Liver (tissue), 9 donors: ENCODE measurements around the gene PLP1. TPM values are rescaled to one million over a fixed set of nuclear protein-coding genes. Genes with fewer than 3 reads are reported as not detected.

Experiments used
- DNase-seq: peaks from one replicate; pipeline ENCODE4 v3.0.0-alpha.2; 2017; ENCODE audit warnings: low spot score
- H3K27ac ChIP-seq, 2 donors: one replicate each; pipeline ENCODE4 v1.7.0; 2013; ENCODE audit warnings: inconsistent platforms in 2 of 2, low read length in 2 of 2, control low read depth in 1 of 2, low read depth in 1 of 2, mild to moderate bottlenecking in 1 of 2
- H3K27me3 ChIP-seq, 4 donors: one replicate each; pipeline versions ENCODE4 v1.6.1 to v1.7.0; 2013; ENCODE audit warnings: low read length in 3 of 4, inconsistent platforms in 1 of 4, mild to moderate bottlenecking in 1 of 4, moderate library complexity in 1 of 4; ENCODE audit not compliant: control insufficient read depth in 4 of 4, insufficient read depth in 4 of 4
- H3K36me3 ChIP-seq, 4 donors: one replicate each; pipeline versions ENCODE4 v1.6.1 to v1.7.0; 2013; ENCODE audit warnings: low read length in 3 of 4, mild to moderate bottlenecking in 3 of 4, low read depth in 1 of 4, moderate library complexity in 1 of 4; ENCODE audit not compliant: control insufficient read depth in 4 of 4, insufficient read depth in 3 of 4
- H3K4me1 ChIP-seq, 4 donors: one replicate each; pipeline versions ENCODE4 v1.6.1 to v1.7.0; 2013; ENCODE audit warnings: low read length in 3 of 4, mild to moderate bottlenecking in 3 of 4, moderate library complexity in 1 of 4; ENCODE audit not compliant: control insufficient read depth in 4 of 4, insufficient read depth in 4 of 4
- H3K4me3 ChIP-seq, 3 donors: one replicate each; pipeline versions ENCODE4 v1.6.1 to v1.7.0; 2013; ENCODE audit warnings: low read length in 3 of 3, control low read depth in 1 of 3, low read depth in 1 of 3, mild to moderate bottlenecking in 1 of 3
- H3K9ac ChIP-seq, 2 donors: one replicate each; pipeline ENCODE4 v1.7.0; 2013; ENCODE audit warnings: low read length in 2 of 2, mild to moderate bottlenecking in 2 of 2, moderate library complexity in 2 of 2, control low read depth in 1 of 2, low read depth in 1 of 2
- H3K9me3 ChIP-seq, 4 donors: one replicate each; pipeline versions ENCODE4 v1.6.1 to v1.7.0; 2013; ENCODE audit warnings: low read length in 3 of 4; ENCODE audit not compliant: control insufficient read depth in 4 of 4
- ATF3 ChIP-seq: IDR thresholded peaks from 2 replicates; pipeline ENCODE4 v1.6.1; 2016; ENCODE audit warnings: antibody characterized with exemption
- EGR1 ChIP-seq, 2 donors: IDR thresholded peaks; 2 replicates each; pipeline ENCODE4 v1.6.1; 2016 to 2018; ENCODE audit warnings: antibody characterized with exemption in 2 of 2, low read depth in 2 of 2
- FOXA1 ChIP-seq: IDR thresholded peaks from 2 replicates; pipeline ENCODE4 v1.6.1; 2016; ENCODE audit warnings: antibody characterized with exemption
- FOXA2 ChIP-seq: IDR thresholded peaks from 2 replicates; pipeline ENCODE4 v1.6.1; 2016; ENCODE audit warnings: antibody characterized with exemption
- GABPA ChIP-seq, 2 donors: IDR thresholded peaks in 1 of 2; conservative IDR thresholded peaks in 1 of 2; 2 replicates each; pipeline ENCODE4 v1.6.1; 2016; ENCODE audit warnings: antibody characterized with exemption in 2 of 2, mild to moderate bottlenecking in 1 of 2, moderate library complexity in 1 of 2
- HNF4A ChIP-seq, 2 donors: conservative IDR thresholded peaks; 2 replicates each; pipeline ENCODE4 v1.6.1; 2016; ENCODE audit warnings: antibody characterized with exemption in 2 of 2, mild to moderate bottlenecking in 2 of 2
- HNF4G ChIP-seq: IDR thresholded peaks from 2 replicates; pipeline ENCODE4 v1.6.1; 2016; ENCODE audit warnings: antibody characterized with exemption
- JUND ChIP-seq, 2 donors: IDR thresholded peaks; 2 replicates each; pipeline ENCODE4 v1.6.1; 2016; ENCODE audit warnings: antibody characterized with exemption in 2 of 2
- NR2F2 ChIP-seq: IDR thresholded peaks from 2 replicates; pipeline ENCODE4 v1.6.1; 2016; ENCODE audit warnings: antibody characterized with exemption
- RAD21 ChIP-seq, 2 donors: IDR thresholded peaks; 2 replicates each; pipeline ENCODE4 v1.6.1; 2016; ENCODE audit warnings: antibody characterized with exemption in 2 of 2, mild to moderate bottlenecking in 2 of 2
- RXRA ChIP-seq, 2 donors: IDR thresholded peaks; 2 replicates each; pipeline ENCODE4 v1.6.1; 2017 to 2018; ENCODE audit warnings: antibody characterized with exemption in 2 of 2, mild to moderate bottlenecking in 1 of 2
- SP1 ChIP-seq: IDR thresholded peaks from 2 replicates; pipeline ENCODE4 v1.6.1; 2018; ENCODE audit warnings: antibody characterized with exemption, mild to moderate bottlenecking
- TAF1 ChIP-seq: conservative IDR thresholded peaks from 2 replicates; pipeline ENCODE4 v1.6.1; 2016; ENCODE audit warnings: antibody characterized with exemption, mild to moderate bottlenecking
- YY1 ChIP-seq: IDR thresholded peaks from 2 replicates; pipeline ENCODE4 v1.6.1; 2016; ENCODE audit warnings: antibody characterized with exemption, mild to moderate bottlenecking
- ZBTB33 ChIP-seq: IDR thresholded peaks from 2 replicates; pipeline ENCODE4 v1.6.1; 2016; ENCODE audit warnings: antibody characterized with exemption
- WGBS: extraction: QIAGEN DNeasy Blood & Tissue Kit; methylation state at CpG from one replicate; pipeline ENCODE4 v1.1.7; 2013; 5-methylcytosine and 5-hydroxymethylcytosine counted together
- polyA plus RNA-seq, 2 donors: library from polyadenylated mRNA; stranded (reverse) in 1 of 2; unstranded in 1 of 2; fragments of 200-250 nt in 1 of 2; fragments of >200 nt in 1 of 2; fragmentation: Nextera tagmentation in 1 of 2; extraction: Ambion mirVana in 1 of 2; gene quantifications; one replicate each; pipeline versions ENCODE4 v1.2.1 to v1.2.3, GENCODE V29; 2013 to 2015
- total RNA-seq, 2 donors: library from RNA; depleted of rRNA; stranded (reverse); fragments of >200 nt; gene quantifications; one replicate each; pipeline ENCODE4 v1.2.3, GENCODE V29; 2014
- TF ChIP-seq, protein P1 (sequence below): IDR thresholded peaks from 2 replicates; pipeline ENCODE4 v1.6.1; 2016; ENCODE audit warnings: antibody characterized with exemption
- TF ChIP-seq, protein P2 (sequence below): fragments of 150-350 bp; IDR thresholded peaks from 2 replicates; pipeline ENCODE4 v1.5.1; 2017; ENCODE audit warnings: improper control_type of control experiment, low read depth, low read length; ENCODE audit not compliant: missing input control
- TF ChIP-seq, protein P3 (sequence below): IDR thresholded peaks from 2 replicates; pipeline ENCODE4 v1.6.1; 2016; ENCODE audit warnings: antibody characterized with exemption, mild to moderate bottlenecking
- donor health status: healthy.
- donor health status: healthy.
- donor health status: healthy.
- donor health status: healthy.
- donor health status: healthy.

Gene PLP1
- total and polyA plus RNA-seq, 4 donors: 0.09 to 0.81 (median 0.45) TPM

- Histone ChIP-seq H3K4me3 (no peak overlapping the region), H3K9me3 (no peaks in the 10 kb centered on the region), H3K36me3 (no peaks in the 10 kb centered on the region), H3K27ac (no peak overlapping the region), H3K4me1 (no peaks in the 10 kb centered on the region), H3K9ac (no peak overlapping the region), H3K27me3 (no peaks in the 10 kb centered on the region)
- 80% methylated on average over 2 of the region's 2 CpGs for WGBS
- DNase-seq: no peak
- TF ChIP-seq RAD21 (IDR thresholded peaks at IDR 0.05): no peak
- TF ChIP-seq FOXA2: no peak
- no peak for TF ChIP-seq NR2F2
- no peak for TF ChIP-seq YY1
- no peak for TF ChIP-seq RXRA (IDR thresholded peaks at IDR 0.05)
- TF ChIP-seq FOXA1: no peak
- TF ChIP-seq ZBTB33: no peak
- TF ChIP-seq, protein P1, sequence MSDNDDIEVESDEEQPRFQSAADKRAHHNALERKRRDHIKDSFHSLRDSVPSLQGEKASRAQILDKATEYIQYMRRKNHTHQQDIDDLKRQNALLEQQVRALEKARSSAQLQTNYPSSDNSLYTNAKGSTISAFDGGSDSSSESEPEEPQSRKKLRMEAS: no peak
- no peak for TF ChIP-seq JUND (IDR thresholded peaks at IDR 0.05)
- no peak for TF ChIP-seq HNF4G
- no peak for TF ChIP-seq HNF4A (conservative IDR thresholded peaks at IDR 0.05)
- no peak for TF ChIP-seq GABPA (IDR thresholded peaks at IDR 0.05 in 1 of 2, conservative IDR thresholded peaks at IDR 0.05 in 1 of 2)
- no peak for TF ChIP-seq EGR1 (IDR thresholded peaks at IDR 0.05; ENCODE audit: low read depth in 2 of 2)
- TF ChIP-seq, protein P2, sequence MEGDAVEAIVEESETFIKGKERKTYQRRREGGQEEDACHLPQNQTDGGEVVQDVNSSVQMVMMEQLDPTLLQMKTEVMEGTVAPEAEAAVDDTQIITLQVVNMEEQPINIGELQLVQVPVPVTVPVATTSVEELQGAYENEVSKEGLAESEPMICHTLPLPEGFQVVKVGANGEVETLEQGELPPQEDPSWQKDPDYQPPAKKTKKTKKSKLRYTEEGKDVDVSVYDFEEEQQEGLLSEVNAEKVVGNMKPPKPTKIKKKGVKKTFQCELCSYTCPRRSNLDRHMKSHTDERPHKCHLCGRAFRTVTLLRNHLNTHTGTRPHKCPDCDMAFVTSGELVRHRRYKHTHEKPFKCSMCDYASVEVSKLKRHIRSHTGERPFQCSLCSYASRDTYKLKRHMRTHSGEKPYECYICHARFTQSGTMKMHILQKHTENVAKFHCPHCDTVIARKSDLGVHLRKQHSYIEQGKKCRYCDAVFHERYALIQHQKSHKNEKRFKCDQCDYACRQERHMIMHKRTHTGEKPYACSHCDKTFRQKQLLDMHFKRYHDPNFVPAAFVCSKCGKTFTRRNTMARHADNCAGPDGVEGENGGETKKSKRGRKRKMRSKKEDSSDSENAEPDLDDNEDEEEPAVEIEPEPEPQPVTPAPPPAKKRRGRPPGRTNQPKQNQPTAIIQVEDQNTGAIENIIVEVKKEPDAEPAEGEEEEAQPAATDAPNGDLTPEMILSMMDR: no peak
- TF ChIP-seq, protein P3, sequence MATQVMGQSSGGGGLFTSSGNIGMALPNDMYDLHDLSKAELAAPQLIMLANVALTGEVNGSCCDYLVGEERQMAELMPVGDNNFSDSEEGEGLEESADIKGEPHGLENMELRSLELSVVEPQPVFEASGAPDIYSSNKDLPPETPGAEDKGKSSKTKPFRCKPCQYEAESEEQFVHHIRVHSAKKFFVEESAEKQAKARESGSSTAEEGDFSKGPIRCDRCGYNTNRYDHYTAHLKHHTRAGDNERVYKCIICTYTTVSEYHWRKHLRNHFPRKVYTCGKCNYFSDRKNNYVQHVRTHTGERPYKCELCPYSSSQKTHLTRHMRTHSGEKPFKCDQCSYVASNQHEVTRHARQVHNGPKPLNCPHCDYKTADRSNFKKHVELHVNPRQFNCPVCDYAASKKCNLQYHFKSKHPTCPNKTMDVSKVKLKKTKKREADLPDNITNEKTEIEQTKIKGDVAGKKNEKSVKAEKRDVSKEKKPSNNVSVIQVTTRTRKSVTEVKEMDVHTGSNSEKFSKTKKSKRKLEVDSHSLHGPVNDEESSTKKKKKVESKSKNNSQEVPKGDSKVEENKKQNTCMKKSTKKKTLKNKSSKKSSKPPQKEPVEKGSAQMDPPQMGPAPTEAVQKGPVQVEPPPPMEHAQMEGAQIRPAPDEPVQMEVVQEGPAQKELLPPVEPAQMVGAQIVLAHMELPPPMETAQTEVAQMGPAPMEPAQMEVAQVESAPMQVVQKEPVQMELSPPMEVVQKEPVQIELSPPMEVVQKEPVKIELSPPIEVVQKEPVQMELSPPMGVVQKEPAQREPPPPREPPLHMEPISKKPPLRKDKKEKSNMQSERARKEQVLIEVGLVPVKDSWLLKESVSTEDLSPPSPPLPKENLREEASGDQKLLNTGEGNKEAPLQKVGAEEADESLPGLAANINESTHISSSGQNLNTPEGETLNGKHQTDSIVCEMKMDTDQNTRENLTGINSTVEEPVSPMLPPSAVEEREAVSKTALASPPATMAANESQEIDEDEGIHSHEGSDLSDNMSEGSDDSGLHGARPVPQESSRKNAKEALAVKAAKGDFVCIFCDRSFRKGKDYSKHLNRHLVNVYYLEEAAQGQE: no peak
- TF ChIP-seq TAF1: no peak
- no peak for TF ChIP-seq ATF3
- no peak for TF ChIP-seq SP1
Observed at GRCh38 chrX:103800318-103800717, 23.7 kb downstream of the PLP1 start.

DNA sequence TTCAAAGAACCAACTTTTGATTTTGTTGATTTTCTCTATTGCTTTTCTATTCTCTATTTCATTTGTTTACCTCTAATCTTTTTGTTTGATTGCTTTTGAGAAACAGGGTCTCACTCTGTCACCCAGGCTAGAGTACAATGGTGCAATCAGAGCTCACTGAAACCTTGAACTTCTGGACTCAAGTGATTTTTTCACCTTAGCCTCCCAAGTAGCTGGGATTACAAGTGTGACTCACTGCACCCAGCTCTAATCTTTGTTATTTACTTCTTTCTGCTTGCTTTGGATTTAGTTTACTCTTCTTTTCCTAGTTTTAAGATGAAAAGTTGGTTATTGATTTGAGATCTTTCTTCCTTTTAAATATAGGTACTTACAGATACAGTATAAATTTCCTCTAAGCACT lies 29.2 kb downstream of the PLP1 start:
- Histone ChIP-seq H3K9me3 (no peaks in the 10 kb centered on the region), H3K27me3 (no peaks in the 10 kb centered on the region), H3K4me1 (no peaks in the 10 kb centered on the region), H3K4me3 (no peak overlapping the region), H3K27ac (no peak overlapping the region), H3K9ac (no peak overlapping the region), H3K36me3 (no peaks in the 10 kb centered on the region)
- no peak for DNase-seq
- TF ChIP-seq GABPA (IDR thresholded peaks at IDR 0.05 in 1 of 2, conservative IDR thresholded peaks at IDR 0.05 in 1 of 2) (no peak), HNF4A (conservative IDR thresholded peaks at IDR 0.05) (no peak), SP1 (no peak), RAD21 (IDR thresholded peaks at IDR 0.05) (no peak), EGR1 (IDR thresholded peaks at IDR 0.05; ENCODE audit: low read depth in 2 of 2) (no peak), HNF4G (no peak), RXRA (IDR thresholded peaks at IDR 0.05) (no peak), JUND (IDR thresholded peaks at IDR 0.05) (no peak)
- TF ChIP-seq, protein P1: no peak
- TF ChIP-seq, protein P3: no peak
- TF ChIP-seq, protein P2: no peak
